GM12891 (cell line): ENCODE results near the gene DEGS1.
"Not testable (repeated sequence)": the region's sequence is repeated elsewhere in the genome, so short reads cannot be mapped to it uniquely, and the experiment has no call there.

Source experiments
- DNase-seq: peaks from one replicate; pipeline ENCODE4 v3.0.0; 2011; ENCODE audit warnings: low spot score; ENCODE audit not compliant: insufficient read length
- FAIRE-seq: peaks from 2 replicates; lab custom pipeline; 2011; peaks lifted over from hg19 to GRCh38; lab: Jason Lieb, UNC
- PAX5 ChIP-seq: IDR thresholded peaks from 2 replicates; pipeline ENCODE4 v1.6.1; 2011; ENCODE audit warnings: low read length, moderate library complexity, mild to moderate bottlenecking; ENCODE audit not compliant: insufficient read depth, severe bottlenecking
- POLR2A ChIP-seq: IDR thresholded peaks from 2 replicates; pipeline ENCODE4 v1.6.1; 2011; ENCODE audit warnings: low read depth, low read length, control low read depth
- POLR2AphosphoS5 ChIP-seq: IDR thresholded peaks from 2 replicates; pipeline ENCODE4 v1.6.1; 2011; ENCODE audit warnings: low read depth, low read length, control low read depth
- POU2F2 ChIP-seq: IDR thresholded peaks from 2 replicates; pipeline ENCODE4 v1.6.1; 2011; ENCODE audit warnings: low read depth, mild to moderate bottlenecking, control low read depth, low read length, moderate library complexity
- SPI1 ChIP-seq: IDR thresholded peaks from 2 replicates; pipeline ENCODE4 v1.6.1; 2011; ENCODE audit warnings: low read depth, low read length, control low read depth
- TAF1 ChIP-seq: IDR thresholded peaks from 2 replicates; pipeline ENCODE4 v1.6.1; 2011; ENCODE audit warnings: low read depth, low read length, control low read depth

DEGS1 gene

GRCh38 chr1:224192082-224192788, 9.2 kb downstream of the DEGS1 start:
- no peak for FAIRE-seq

GRCh38 chr1:224193319-224193966, 10.4 kb downstream of the DEGS1 start:
- FAIRE-seq (no peak), DNase-seq (no peak)
- TF ChIP-seq POU2F2 (no peak), POLR2AphosphoS5 (0 out of 2 replicates have a peak, but pooled peaks have one; percentile 32), POLR2A (no peak; the same call in 1 of the 2 replicates)

More at GRCh38 chr1:224192082-224192788, 9.2 kb downstream of the DEGS1 start:
- no peak for DNase-seq
- TF ChIP-seq TAF1 (no peak), POU2F2 (no peak)

DNA sequence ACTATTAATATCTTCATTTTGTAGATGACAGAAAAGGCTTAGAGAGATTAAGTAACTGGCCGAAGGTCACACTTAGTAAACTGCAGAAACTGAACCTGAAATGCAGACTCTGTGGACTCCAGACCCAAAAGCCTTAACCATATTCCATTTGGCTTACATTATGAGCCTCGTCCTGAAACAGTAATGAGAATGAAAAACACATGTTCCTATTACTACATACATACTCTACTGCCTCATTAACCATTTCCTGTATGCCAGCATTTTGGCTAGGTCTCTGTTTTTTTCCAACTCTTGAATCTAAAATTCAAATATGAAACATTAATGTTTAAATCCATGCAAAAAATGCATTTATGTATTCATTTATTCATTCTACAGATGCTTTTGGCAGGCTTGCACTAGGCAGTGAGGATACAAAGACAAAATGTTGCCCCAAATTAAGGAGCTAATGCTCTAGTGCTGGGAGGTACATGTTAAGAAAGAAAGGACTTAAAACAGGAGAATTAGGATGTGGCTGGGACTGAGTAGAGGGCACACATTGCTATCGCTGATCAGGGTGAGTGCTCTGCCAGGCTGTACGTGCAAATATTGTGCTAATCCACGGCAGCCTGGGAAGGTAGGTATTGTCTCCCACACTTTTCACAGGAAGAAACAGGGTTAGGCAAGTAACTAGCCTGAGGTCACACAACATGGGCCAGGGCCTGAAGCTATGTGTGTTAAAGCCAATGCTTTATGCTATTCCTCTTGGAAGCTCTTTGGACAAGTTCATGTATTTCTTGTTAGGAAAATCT, 14.0 kb downstream of the DEGS1 start:
- DNase-seq (no peak), FAIRE-seq (no peak)
- no peak for TF ChIP-seq SPI1
- TF ChIP-seq POLR2AphosphoS5, result no peak
- TF ChIP-seq POU2F2, result no peak
- TF ChIP-seq PAX5, result no peak
- no peak for TF ChIP-seq TAF1
- no peak for TF ChIP-seq POLR2A

DNA sequence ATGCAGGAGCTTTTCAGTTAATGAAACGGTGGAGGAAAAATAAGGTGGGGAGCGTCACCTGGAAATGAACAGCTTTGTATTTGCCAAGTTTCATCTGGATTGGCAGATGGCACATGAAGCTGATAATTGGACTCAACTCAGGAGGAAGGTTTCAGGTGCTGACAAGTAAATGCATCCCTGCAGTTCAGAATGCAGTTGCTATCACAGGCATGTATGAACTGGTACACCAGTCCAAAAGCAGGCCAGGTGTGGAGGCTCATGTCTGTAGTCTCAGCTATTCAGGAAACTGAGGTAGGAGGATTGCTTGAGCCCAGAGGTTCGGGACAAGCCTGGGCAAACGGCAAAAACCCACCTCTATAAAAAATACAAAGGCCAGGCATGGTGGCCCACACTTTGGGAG, 15.5 kb downstream of the DEGS1 start:
- TF ChIP-seq POLR2AphosphoS5 (no peak), SPI1 (no peak), PAX5 (no peak), TAF1 (no peak), POU2F2 (no peak)
- DNase-seq (no peak), FAIRE-seq (no peak)

DNA sequence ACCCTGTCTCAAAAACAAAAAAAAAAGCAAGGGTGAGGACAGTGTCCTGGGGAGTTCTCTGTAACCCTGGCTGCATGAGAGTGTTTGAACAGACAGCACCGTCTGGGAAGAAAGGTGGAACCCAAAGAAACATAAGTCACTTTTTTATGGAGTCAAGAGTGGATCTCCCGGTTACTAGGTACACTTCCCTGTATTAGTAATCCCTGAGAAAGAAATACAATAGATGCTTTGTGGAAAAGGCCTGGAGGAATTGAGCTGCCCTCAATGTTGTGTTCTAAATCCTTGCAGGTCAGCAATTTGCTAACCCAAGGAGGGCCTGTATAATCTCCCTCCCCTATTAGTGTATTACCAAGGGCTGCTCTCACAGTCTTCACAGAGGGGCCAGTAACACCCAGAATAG, 16.6 kb downstream of the DEGS1 start:
- DNase-seq (no peak), FAIRE-seq (no peak)
- no peak for TF ChIP-seq POLR2AphosphoS5

DNA sequence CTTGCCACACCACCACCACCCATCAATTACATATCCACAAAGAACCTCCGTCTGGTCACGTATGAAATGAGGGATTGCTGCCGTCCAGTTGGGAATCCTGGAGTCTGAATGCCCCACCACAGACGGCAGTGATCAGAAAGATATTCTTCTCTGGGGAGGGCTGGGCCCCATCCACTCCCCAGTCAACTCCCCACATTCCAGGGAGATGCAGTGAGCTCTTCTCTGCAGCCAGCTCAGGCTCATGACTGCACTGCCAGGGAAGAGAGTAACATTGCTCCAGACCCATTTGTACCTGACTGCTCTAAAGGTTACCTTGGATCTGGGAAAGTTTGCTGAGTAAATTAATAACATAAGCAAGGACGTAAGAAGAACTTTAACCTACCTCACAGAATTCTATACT, 18.3 kb downstream of the DEGS1 start:
- no peak for FAIRE-seq

GRCh38 chr1:224201853-224202252, 18.8 kb downstream of the DEGS1 start:
- TF ChIP-seq POLR2AphosphoS5 (no peak), POLR2A (no peak), SPI1 (no peak), TAF1 (no peak), PAX5 (no peak), POU2F2 (no peak)
- no peak for DNase-seq
- FAIRE-seq, result no peak

More for the DNA sequence above, 18.3 kb downstream of the DEGS1 start:
- no peak for TF ChIP-seq POLR2A
- no peak for TF ChIP-seq SPI1
- no peak for TF ChIP-seq TAF1
- no peak for TF ChIP-seq POU2F2
- DNase-seq, result no peak

GRCh38 chr1:224203243-224204016, 20.4 kb downstream of the DEGS1 start:
- FAIRE-seq, result peak; percentile 78
- no peak for DNase-seq
- TF ChIP-seq PAX5 (peak; percentile 55), POU2F2 (peak; percentile 72; the same call in 1 of the 2 replicates), POLR2A (no peak), SPI1 (peak; percentile 95), TAF1 (no peak), POLR2AphosphoS5 (no peak)

- FAIRE-seq (peak; percentile 82), DNase-seq (no peak)
- TF ChIP-seq POU2F2 (no peak), POLR2A (0 out of 2 replicates have a peak, but pooled peaks have one; percentile 6), SPI1 (peak; percentile 53), POLR2AphosphoS5 (no peak), PAX5 (no peak)
Observed at GRCh38 chr1:224205438-224205840, 22.4 kb downstream of the DEGS1 start.

- DNase-seq, FAIRE-seq: not testable (repeated sequence)
Observed at GRCh38 chr1:224205931-224206538, 23.0 kb downstream of the DEGS1 start.
